CD4-positive, alpha-beta memory T cell (primary cell): ENCODE measurements around the gene SLC37A3. TPM values are rescaled to one million over a fixed set of nuclear protein-coding genes. Genes with fewer than 3 reads are reported as not detected.

Source experiments
- CTCF ChIA-PET: fragments of 350-600 bp; sonication (Branson Sonifier 250); formaldehyde crosslinking; loops from one replicate; lab custom pipeline; 2021; ENCODE audit warnings: inconsistent platforms; ENCODE audit not compliant: partially characterized antibody; lab: Charles Lee
- POLR2A ChIA-PET: fragments of 350-600 bp; sonication (Branson Sonifier 250); formaldehyde crosslinking; loops from one replicate; lab custom pipeline; 2021; ENCODE audit not compliant: partially characterized antibody; lab: Charles Lee
- DNase-seq, 5 donors: peaks; one replicate each; pipeline versions ENCODE4 v3.0.0 to v3.0.0-alpha.2; 2020 to 2022; ENCODE audit warnings: mixed read lengths in 1 of 5
- H3K27ac ChIP-seq: one replicate; pipeline ENCODE4 v1.7.0; 2013; ENCODE audit warnings: low read depth, low read length
- H3K27me3 ChIP-seq: 2 replicates; pipeline ENCODE4 v1.7.0; 2013; ENCODE audit warnings: mild to moderate bottlenecking, low read length, moderate library complexity; ENCODE audit not compliant: insufficient read depth
- H3K36me3 ChIP-seq: 2 replicates; pipeline ENCODE4 v1.7.0; 2013; ENCODE audit warnings: mild to moderate bottlenecking, low read length, moderate library complexity; ENCODE audit not compliant: insufficient read depth
- H3K4me1 ChIP-seq: 2 replicates; pipeline ENCODE4 v1.7.0; 2013; ENCODE audit warnings: mild to moderate bottlenecking, low read length, moderate library complexity; ENCODE audit not compliant: insufficient read depth
- H3K4me3 ChIP-seq, 2 donors: one replicate each; pipeline ENCODE4 v1.7.0; 2013; ENCODE audit warnings: low read length in 2 of 2, mild to moderate bottlenecking in 1 of 2
- H3K9me3 ChIP-seq, 2 donors: one replicate each; pipeline ENCODE4 v1.7.0; 2013; ENCODE audit warnings: low read length in 2 of 2, control low read depth in 1 of 2; ENCODE audit not compliant: control insufficient read depth in 1 of 2
- H3K27ac Mint-ChIP-seq, 7 donors: one replicate each; pipeline ENCODE4 v1.8.0; 2020 to 2021; ENCODE audit warnings: mixed read lengths in 7 of 7, mild to moderate bottlenecking in 6 of 7, inconsistent platforms in 3 of 7, moderate library complexity in 3 of 7
- H3K27me3 Mint-ChIP-seq, 2 donors: one replicate each; pipeline ENCODE4 v1.8.0; 2020 to 2021; ENCODE audit warnings: mixed read lengths in 2 of 2
- H3K36me3 Mint-ChIP-seq, 2 donors: one replicate each; pipeline ENCODE4 v1.8.0; 2020 to 2021; ENCODE audit warnings: mixed read lengths in 2 of 2, inconsistent platforms in 1 of 2, mild to moderate bottlenecking in 1 of 2
- H3K4me1 Mint-ChIP-seq, 4 donors: one replicate each; pipeline ENCODE4 v1.8.0; 2020 to 2021; ENCODE audit warnings: mixed read lengths in 4 of 4, mild to moderate bottlenecking in 1 of 4
- H3K4me3 Mint-ChIP-seq, 8 donors: one replicate each; pipeline ENCODE4 v1.8.0; 2020 to 2021; ENCODE audit warnings: mixed read lengths in 8 of 8, mild to moderate bottlenecking in 7 of 8, moderate library complexity in 6 of 8, inconsistent platforms in 3 of 8
- H3K9me3 Mint-ChIP-seq, 8 donors: one replicate each; pipeline ENCODE4 v1.8.0; 2020 to 2021; ENCODE audit warnings: mixed read lengths in 8 of 8, mild to moderate bottlenecking in 5 of 8, inconsistent platforms in 3 of 8, moderate library complexity in 1 of 8
- intact Hi-C: fragments of 100-400 bp; cut with micrococcal nuclease; formaldehyde crosslinking; loops from one replicate; pipeline ENCODE4 v1.15.1; 2023
- polyA plus RNA-seq, 2 donors: library from polyadenylated mRNA; unstranded; fragments of 300-500 nt; fragmentation: Illumina TruSeq; gene quantifications; one replicate each; pipeline ENCODE4 v1.2.3, GENCODE V29; 2021
- total RNA-seq, 2 experiments: library from RNA; stranded (reverse); gene quantifications; one replicate each; pipeline ENCODE4 v1.2.3, GENCODE V29; 2021

The SLC37A3 gene
- total and polyA plus RNA-seq, 4 experiments from 2014 or later = 15.0 to 42.5 (median 28.3) TPM

DNA sequence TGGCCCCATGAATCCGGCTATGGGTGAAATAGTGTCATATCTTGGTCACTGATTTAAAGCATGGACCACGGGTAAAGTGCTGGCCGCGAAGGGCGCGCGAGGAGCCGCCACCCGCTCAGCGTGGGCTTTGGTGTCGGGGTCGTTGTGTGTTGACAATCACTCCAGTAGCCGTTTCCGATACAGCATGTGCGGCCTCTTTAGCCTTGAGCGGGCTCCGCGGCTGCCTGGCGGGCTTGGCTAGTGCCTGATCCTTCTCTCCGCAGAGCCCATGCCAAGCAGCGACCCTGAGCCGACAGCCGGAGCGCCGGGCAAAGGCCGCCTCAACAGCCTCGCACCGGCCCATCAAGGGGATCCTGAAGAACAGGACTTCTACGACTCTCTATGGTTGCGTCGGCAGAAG, 105.9 kb downstream of the SLC37A3 start:
- Mint-ChIP-seq H3K9me3 (no peaks in the 10 kb centered on the region), H3K4me1 (peaks cover 0 to 1% (median 0%) of the 10 kb centered on the region in 4 donors), H3K27me3 (no peaks in the 10 kb centered on the region), H3K36me3 (no peaks in the 10 kb centered on the region), H3K4me3 (no peak overlapping the region), H3K27ac (no peak overlapping the region)
- CTCF ChIA-PET = no interaction called here
- Histone ChIP-seq H3K27me3 (no peaks in the 10 kb centered on the region), H3K9me3 (no peaks in the 10 kb centered on the region), H3K4me1 (no peaks in the 10 kb centered on the region), H3K4me3 (no peak overlapping the region), H3K36me3 (no peaks in the 10 kb centered on the region), H3K27ac (no peak overlapping the region)
- POLR2A ChIA-PET = no interaction called here
- no peak for DNase-seq
- intact Hi-C loops = no loop called here

DNA sequence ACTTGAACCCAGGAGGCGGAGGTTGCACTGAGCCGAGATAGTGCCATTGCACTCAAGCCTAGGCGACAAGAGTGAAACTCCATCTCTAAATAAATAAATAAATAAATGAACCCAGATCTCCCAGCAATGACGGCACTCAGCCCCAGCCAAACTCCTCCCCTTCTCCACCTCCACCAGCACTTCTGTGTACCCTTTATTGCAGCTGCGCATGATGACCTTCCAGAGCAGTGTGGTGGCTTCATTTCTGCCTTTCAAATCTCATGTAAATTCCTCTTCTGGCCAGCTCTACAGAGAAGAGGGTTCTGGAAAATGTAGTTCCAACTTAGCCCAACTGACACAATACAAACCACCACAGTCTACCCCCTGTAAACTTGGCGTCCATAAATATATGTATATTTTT, 108.5 kb downstream of the SLC37A3 start:
- Mint-ChIP-seq H3K4me3 (no peak overlapping the region), H3K27me3 (no peaks in the 10 kb centered on the region), H3K27ac (no peak overlapping the region), H3K4me1 (no peaks in the 10 kb centered on the region), H3K36me3 (no peaks in the 10 kb centered on the region), H3K9me3 (peaks cover 0 to 2% (median 0%) of the 10 kb centered on the region in 8 donors)
- intact Hi-C loops = no loop called here
- no peaks in the 10 kb centered on the region for H3K36me3 ChIP-seq
- ChIA-PET CTCF (no interaction called here), POLR2A (no interaction called here)
- H3K27me3 ChIP-seq = no peaks in the 10 kb centered on the region
- no peak for DNase-seq
- no peaks in the 10 kb centered on the region for H3K4me1 ChIP-seq
- no peak overlapping the region for H3K27ac ChIP-seq
- no peak overlapping the region for H3K4me3 ChIP-seq
- no peaks in the 10 kb centered on the region for H3K9me3 ChIP-seq

DNA sequence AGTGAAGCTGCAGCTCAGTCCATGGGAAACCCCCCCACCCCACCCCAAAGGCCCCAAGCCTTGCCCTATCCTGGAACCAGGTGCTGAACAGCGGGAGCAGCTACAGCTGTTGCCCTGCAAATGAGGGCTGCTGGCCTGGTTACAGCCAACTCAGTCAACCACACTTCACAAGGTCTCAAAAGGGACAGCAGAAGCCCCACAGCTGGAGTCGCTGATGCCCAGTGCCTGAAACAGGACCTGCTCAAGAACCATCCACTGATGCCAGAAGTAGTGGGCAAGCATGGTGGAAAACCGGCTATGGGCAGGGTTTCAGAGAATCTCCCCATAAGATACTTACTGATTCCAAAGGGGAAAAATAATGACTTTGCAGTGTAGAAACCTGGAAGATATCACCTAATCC, 110.3 kb downstream of the SLC37A3 start:
- H3K9me3 ChIP-seq = no peaks in the 10 kb centered on the region
- H3K4me3 ChIP-seq = no peak overlapping the region
- ChIA-PET CTCF (no interaction called here), POLR2A (no interaction called here)
- H3K27me3 ChIP-seq = no peaks in the 10 kb centered on the region
- H3K27me3 Mint-ChIP-seq = no peaks in the 10 kb centered on the region
- H3K4me1 Mint-ChIP-seq = no peaks in the 10 kb centered on the region
- no peak overlapping the region for H3K27ac ChIP-seq
- intact Hi-C loops = no loop called here
- no peak overlapping the region for H3K27ac Mint-ChIP-seq
- no peaks in the 10 kb centered on the region for H3K36me3 Mint-ChIP-seq
- H3K4me3 Mint-ChIP-seq = no peak overlapping the region
- DNase-seq = no peak
- no peaks in the 10 kb centered on the region for H3K36me3 ChIP-seq
- no peaks in the 10 kb centered on the region for H3K4me1 ChIP-seq
- H3K9me3 Mint-ChIP-seq = peaks cover 0 to 2% (median 0%) of the 10 kb centered on the region in 8 donors

DNA sequence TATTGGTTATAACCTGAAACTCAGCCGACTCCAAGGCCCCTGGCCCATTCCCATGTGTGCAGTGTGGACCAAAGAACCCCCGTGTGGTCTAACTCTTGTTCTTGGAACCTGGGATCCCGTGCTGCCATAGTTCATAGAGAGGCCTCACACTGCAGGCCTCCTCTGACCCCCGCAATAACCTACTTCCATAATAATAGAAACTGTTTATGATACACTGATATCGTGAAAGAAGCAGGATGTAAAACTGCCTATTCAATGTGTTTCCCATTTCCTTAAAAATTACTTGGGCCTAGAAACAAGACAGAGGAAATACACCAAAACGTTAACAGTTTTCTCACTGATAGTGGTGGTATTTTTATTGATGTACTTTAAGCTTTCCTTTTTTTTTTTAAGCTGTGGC, 112.4 kb downstream of the SLC37A3 start:
- Mint-ChIP-seq H3K36me3 (no peaks in the 10 kb centered on the region), H3K27me3 (no peaks in the 10 kb centered on the region), H3K9me3 (peaks cover 0 to 2% (median 0%) of the 10 kb centered on the region in 8 donors), H3K4me1 (no peaks in the 10 kb centered on the region), H3K4me3 (no peak overlapping the region), H3K27ac (no peak overlapping the region)
- ChIA-PET POLR2A (no interaction called here), CTCF (no interaction called here)
- Histone ChIP-seq H3K4me3 (no peak overlapping the region), H3K27me3 (no peaks in the 10 kb centered on the region), H3K4me1 (no peaks in the 10 kb centered on the region), H3K9me3 (no peaks in the 10 kb centered on the region), H3K27ac (no peak overlapping the region), H3K36me3 (no peaks in the 10 kb centered on the region)
- intact Hi-C loops = no loop called here
- no peak for DNase-seq

DNA sequence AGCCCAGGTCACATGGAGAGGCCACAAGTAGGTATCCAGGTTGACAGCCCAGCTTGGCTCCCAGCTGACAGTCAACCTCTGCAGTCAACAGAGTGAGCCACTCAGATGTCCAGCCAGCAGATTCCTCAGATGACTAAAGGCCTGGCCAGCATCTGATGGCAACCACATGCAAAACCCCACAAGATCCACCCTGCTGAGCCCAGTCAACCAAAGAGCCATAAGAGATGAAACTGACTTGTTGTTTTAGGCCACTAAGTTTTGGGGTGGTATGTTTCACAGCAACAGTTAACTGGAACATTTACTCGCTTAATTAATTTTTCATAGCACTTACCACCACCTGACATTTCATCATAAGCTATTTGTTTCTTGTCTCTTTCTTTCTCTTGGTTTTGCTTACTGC, 114.3 kb downstream of the SLC37A3 start:
- H3K4me1 Mint-ChIP-seq = no peaks in the 10 kb centered on the region
- H3K27ac Mint-ChIP-seq = no peak overlapping the region
- H3K27me3 Mint-ChIP-seq = peaks cover 0 to 3% of the 10 kb centered on the region in 2 donors
- no peak overlapping the region for H3K4me3 ChIP-seq
- H3K9me3 ChIP-seq = no peaks in the 10 kb centered on the region
- POLR2A ChIA-PET = no interaction called here
- intact Hi-C loops = no loop called here
- H3K9me3 Mint-ChIP-seq = peaks cover 0 to 2% (median 0%) of the 10 kb centered on the region in 8 donors
- no peaks in the 10 kb centered on the region for H3K27me3 ChIP-seq
- CTCF ChIA-PET = interaction anchor here (0.7 kb wide), 1 partner anchor 24 kb away, joined by 3 read pairs; no protein-coding TSS in a partner anchor
- H3K27ac ChIP-seq = no peak overlapping the region
- no peaks in the 10 kb centered on the region for H3K36me3 ChIP-seq
- no peaks in the 10 kb centered on the region for H3K4me1 ChIP-seq
- no peaks in the 10 kb centered on the region for H3K36me3 Mint-ChIP-seq
- no peak for DNase-seq
- H3K4me3 Mint-ChIP-seq = no peak overlapping the region

Other genes starting within 250 kb of the SLC37A3 start
- 10 to 100 TPM; 42.8 to 45.9 TPM for gene KDM7A, start 221.5 kb downstream of the SLC37A3 start, total RNA-seq
- gene KDM7A, start 221.5 kb downstream of the SLC37A3 start, polyA plus RNA-seq = 1 to 10 TPM; 3.3 to 4.4 TPM
- gene RAB19, start 5.5 kb upstream of the SLC37A3 start, total RNA-seq = 1 to 10 TPM; 2.5 to 3.2 TPM
- 1 to 10 TPM; 1.6 to 2.1 TPM for gene RAB19, start 5.5 kb upstream of the SLC37A3 start, polyA plus RNA-seq
- 100 to 1,000 TPM; 140 to 156 TPM for gene MKRN1, start 81.0 kb upstream of the SLC37A3 start, total RNA-seq
- gene MKRN1, start 81.0 kb upstream of the SLC37A3 start, polyA plus RNA-seq = 100 to 1,000 TPM; 131 to 146 TPM
- not detected for gene DENND2A, start 242.3 kb upstream of the SLC37A3 start, total RNA-seq
- not detected for gene DENND2A, start 242.3 kb upstream of the SLC37A3 start, polyA plus RNA-seq